ENCODE results near the gene PPP1R3D.
A peak's percentile ranks its signal among the peaks of the same experiment; 100 is the strongest.

PPP1R3D gene

GRCh38 chr20:59940129-59940955 is at the start of gene PPP1R3D, which contains the start of gene FAM217B (continued):
- 0 out of 2 replicates have a peak, but pooled peaks have one; percentile 41 for TF ChIP-seq PBX3 (CRISPR knock-in tag; IDR thresholded peaks at IDR 0.05)
- TF ChIP-seq CTCF (tag by site-specific recombination; IDR thresholded peaks at IDR 0.05): no peak
- TF ChIP-seq KLF1 (tag by site-specific recombination; IDR thresholded peaks at IDR 0.05): no peak
- TF ChIP-seq ZNF843 (tag by site-specific recombination; IDR thresholded peaks at IDR 0.05): no peak
- 0 out of 2 replicates have a peak, but pooled peaks have one; percentile 39 for TF ChIP-seq ZNF660 (tag by site-specific recombination; IDR thresholded peaks at IDR 0.05)
- TF ChIP-seq ZSCAN4 (tag by site-specific recombination; IDR thresholded peaks at IDR 0.05): no peak
- no peak for TF ChIP-seq ZNF548 (tag by site-specific recombination; IDR thresholded peaks at IDR 0.05)
- peak; percentile 44; the same call in 1 of the 2 replicates for TF ChIP-seq KLF8 (tag by site-specific recombination; IDR thresholded peaks at IDR 0.05)
- peak; percentile 54 for TF ChIP-seq ZEB2 (tag by site-specific recombination; IDR thresholded peaks at IDR 0.05)
- TF ChIP-seq GFI1B (tag by site-specific recombination; IDR thresholded peaks at IDR 0.05): no peak
- TF ChIP-seq ZBTB49 (tag by site-specific recombination; IDR thresholded peaks at IDR 0.05; ENCODE audit: low read depth): no peak
- TF ChIP-seq ZNF596 (tag by site-specific recombination; IDR thresholded peaks at IDR 0.05): no peak
- no peak for TF ChIP-seq ZNF776 (tag by site-specific recombination; IDR thresholded peaks at IDR 0.05; ENCODE audit: borderline replicate concordance)
- no peak for TF ChIP-seq RBAK (tag by site-specific recombination; IDR thresholded peaks at IDR 0.05)
- no peak for TF ChIP-seq ZNF777 (tag by site-specific recombination; IDR thresholded peaks at IDR 0.05; ENCODE audit: borderline replicate concordance)
- TF ChIP-seq ZNF76 (tag by site-specific recombination; IDR thresholded peaks at IDR 0.05; ENCODE audit: borderline replicate concordance, low read depth): peak; percentile 91
- TF ChIP-seq ZNF184 (tag by site-specific recombination; IDR thresholded peaks at IDR 0.05): no peak
- TF ChIP-seq ZNF148 (tag by site-specific recombination; IDR thresholded peaks at IDR 0.05; ENCODE audit: borderline replicate concordance): no peak
- 0 out of 2 replicates have a peak, but pooled peaks have one; percentile 52 for TF ChIP-seq ZNF449 (tag by site-specific recombination; IDR thresholded peaks at IDR 0.05)
- no peak for TF ChIP-seq TSHZ1 (tag by site-specific recombination; IDR thresholded peaks at IDR 0.05; ENCODE audit: borderline replicate concordance)
- no peak for TF ChIP-seq ZNF202 (tag by site-specific recombination; IDR thresholded peaks at IDR 0.05; ENCODE audit: borderline replicate concordance)
- peak; percentile 85 for TF ChIP-seq ZBTB48 (tag by site-specific recombination; IDR thresholded peaks at IDR 0.05)
